HepG2 (cell line): Measurements from ENCODE around the gene MYO18B. TPM values are rescaled to one million over a fixed set of nuclear protein-coding genes. Genes with fewer than 3 reads are reported as not detected.

Source experiments
- AHR ChIP-seq: IDR thresholded peaks from 2 replicates; pipeline ENCODE4 v1.6.1; 2018; ENCODE audit warnings: missing genetic modification reagents, missing compliant biosample characterization
- ASH2L ChIP-seq: fragments of 300-600, 200-600 bp; sonication (generic); IDR thresholded peaks from 2 replicates; pipeline ENCODE4 v1.7.0; 2017; ENCODE audit warnings: low read depth, mild to moderate bottlenecking, moderate library complexity, mixed read lengths, low read length; ENCODE audit not compliant: insufficient read length
- CC2D1A ChIP-seq: sonication (generic); formaldehyde crosslinking; IDR thresholded peaks from 2 replicates; pipeline ENCODE4 v1.8.1; 2023; ENCODE audit warnings: mild to moderate bottlenecking, missing genetic modification reagents
- CREBL2 ChIP-seq: sonication (generic); formaldehyde crosslinking; IDR thresholded peaks from 2 replicates; pipeline ENCODE4 v1.8.1; 2023; ENCODE audit warnings: missing genetic modification reagents, mild to moderate bottlenecking, borderline replicate concordance
- CREM ChIP-seq, 2 experiments: sonication (generic) in 1 of 2; formaldehyde crosslinking in 1 of 2; IDR thresholded peaks; 2 replicates each; pipeline versions ENCODE4 v1.4.0 to v1.6.1; 2016 to 2020; ENCODE audit warnings: antibody characterized with exemption in 1 of 2, mild to moderate bottlenecking in 1 of 2, missing genetic modification reagents in 1 of 2
- DNMT1 ChIP-seq: sonication (generic); formaldehyde crosslinking; IDR thresholded peaks from 2 replicates; pipeline ENCODE4 v1.5.1; 2020; ENCODE audit warnings: mild to moderate bottlenecking, missing genetic modification reagents
- GABPB1 ChIP-seq: IDR thresholded peaks from 2 replicates; pipeline ENCODE4 v1.6.1; 2016; ENCODE audit warnings: mild to moderate bottlenecking, missing genetic modification reagents, moderate library complexity, missing compliant biosample characterization
- HHEX ChIP-seq: IDR thresholded peaks from 2 replicates; pipeline ENCODE4 v1.6.1; 2016; ENCODE audit warnings: control low read depth
- KLF13 ChIP-seq: sonication (generic); formaldehyde crosslinking; IDR thresholded peaks from 2 replicates; pipeline ENCODE4 v1.4.0; 2020; ENCODE audit warnings: mild to moderate bottlenecking, missing genetic modification reagents
- MAZ ChIP-seq, 2 experiments: sonication (generic) in 1 of 2; formaldehyde crosslinking in 1 of 2; IDR thresholded peaks; 2 replicates each; pipeline versions ENCODE4 v1.5.0 to v1.6.1; 2012 to 2020; ENCODE audit warnings: low read depth in 2 of 2, mild to moderate bottlenecking in 2 of 2, borderline replicate concordance in 1 of 2, improper control_type of control experiment in 1 of 2, low read length in 1 of 2, missing genetic modification reagents in 1 of 2, moderate library complexity in 1 of 2
- MIER2 ChIP-seq: IDR thresholded peaks from 2 replicates; pipeline ENCODE4 v1.6.1; 2016; ENCODE audit warnings: missing biosample characterization, missing genetic modification reagents
- NBN ChIP-seq: fragments of 450-650 bp; conservative IDR thresholded peaks from 2 replicates; pipeline ENCODE4 v1.6.1; 2017
- PCBP2 ChIP-seq: fragments of 200-400 bp; formaldehyde crosslinking; optimal IDR thresholded peaks from 2 replicates; pipeline ENCODE3; 2018; ENCODE audit warnings: low read length, low read depth; ENCODE audit not compliant: poor library complexity, severe bottlenecking
- SMARCE1 ChIP-seq: fragments of 450-650 bp; IDR thresholded peaks from 2 replicates; pipeline ENCODE4 v1.6.1; 2017; ENCODE audit warnings: borderline replicate concordance
- SP2 ChIP-seq: sonication (generic); formaldehyde crosslinking; IDR thresholded peaks from 2 replicates; pipeline ENCODE4 v1.5.1; 2020; ENCODE audit warnings: mild to moderate bottlenecking, missing genetic modification reagents
- TSC22D2 ChIP-seq: sonication (generic); formaldehyde crosslinking; IDR thresholded peaks from 2 replicates; pipeline ENCODE4 v1.5.1; 2020; ENCODE audit warnings: missing genetic modification reagents, mild to moderate bottlenecking, borderline replicate concordance
- ZBTB46 ChIP-seq: sonication (generic); formaldehyde crosslinking; IDR thresholded peaks from 2 replicates; pipeline ENCODE4 v1.4.0; 2020; ENCODE audit warnings: mild to moderate bottlenecking, missing genetic modification reagents, borderline replicate concordance
- ZKSCAN8 ChIP-seq: IDR thresholded peaks from 2 replicates; pipeline ENCODE4 v1.6.1; 2016; ENCODE audit warnings: borderline replicate concordance, missing genetic modification reagents, missing compliant biosample characterization
- ZNF136 ChIP-seq: sonication (generic); formaldehyde crosslinking; IDR thresholded peaks from 2 replicates; pipeline ENCODE4 v1.8.1; 2022; ENCODE audit warnings: low read depth, mild to moderate bottlenecking, moderate library complexity, missing genetic modification reagents
- ZNF343 ChIP-seq: sonication (generic); formaldehyde crosslinking; IDR thresholded peaks from 2 replicates; pipeline ENCODE4 v1.4.0; 2020; ENCODE audit warnings: mild to moderate bottlenecking, missing genetic modification reagents
- ZNF562 ChIP-seq: sonication (generic); formaldehyde crosslinking; IDR thresholded peaks from 2 replicates; pipeline ENCODE4 v1.8.0; 2022; ENCODE audit warnings: missing genetic modification reagents, borderline replicate concordance
- polyA plus RNA-seq, 8 experiments: library from polyadenylated mRNA; depleted of rRNA in 3 of 8; stranded (reverse) in 7 of 8; unstranded in 1 of 8; fragments of >200 nt; fragmentation: Illumina TruSeq in 4 of 8; extraction: Trizol in 4 of 8; gene quantifications; 2 replicates each; pipeline versions ENCODE4 v1.2.1 to v1.2.3, GENCODE V29; 2011 to 2016; ENCODE audit warnings: low read depth in 4 of 8, missing spikeins in 1 of 8, mixed read lengths in 1 of 8; ENCODE audit not compliant: insufficient read depth in 1 of 8
- total RNA-seq, 5 experiments: library from RNA; depleted of rRNA; stranded (reverse); fragments of >200 nt; fragmentation: Illumina TruSeq; extraction: Trizol; gene quantifications; 2 replicates each; pipeline ENCODE4 v1.2.3, GENCODE V29; 2016; ENCODE audit warnings: low read depth in 1 of 5
- TF ChIP-seq, protein P1 (sequence below): sonication (generic); formaldehyde crosslinking; IDR thresholded peaks from 2 replicates; pipeline ENCODE4 v1.8.0; 2022; ENCODE audit warnings: mild to moderate bottlenecking, missing genetic modification reagents, moderate library complexity
- TF ChIP-seq, protein P2 (sequence below): sonication (generic); formaldehyde crosslinking; IDR thresholded peaks from 2 replicates; pipeline ENCODE4 v1.4.0; 2020; ENCODE audit warnings: mild to moderate bottlenecking, missing genetic modification reagents

MYO18B gene
- total and polyA plus RNA-seq, 2 of the 13 experiments (the other 11 are each of a cell fraction or from before 2014, with no cell fraction given) = 0.01 TPM; not detected in 1

DNA sequence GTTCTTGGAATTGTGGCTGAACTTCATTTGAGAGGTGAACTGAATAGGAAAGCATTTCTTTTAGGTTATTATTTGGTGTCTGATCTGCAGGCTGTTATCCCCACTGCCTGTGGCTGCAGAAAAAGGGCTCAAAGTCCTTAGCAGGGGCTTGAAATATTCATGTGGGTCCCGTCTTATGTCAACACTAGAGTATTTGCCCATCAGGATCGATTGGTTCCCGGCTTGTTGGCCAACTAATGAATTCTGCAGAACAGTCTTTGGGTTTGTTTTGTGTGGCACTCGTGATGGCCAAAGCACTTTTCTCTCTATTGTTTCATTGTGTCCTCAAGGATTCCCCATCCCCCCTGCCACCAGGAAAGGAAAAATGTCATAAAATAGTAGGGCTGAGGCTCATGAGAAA, 211.9 kb downstream of the MYO18B start (continued):
- no peak for TF ChIP-seq AHR
- TF ChIP-seq MIER2 (CRISPR knock-in tag) = peak; percentile 47; the same call in 1 of the 2 replicates
- no peak for TF ChIP-seq CC2D1A (CRISPR knock-in tag)
- no peak for TF ChIP-seq TSC22D2 (CRISPR knock-in tag)
- TF ChIP-seq SP2 (CRISPR knock-in tag) = no peak
- TF ChIP-seq GABPB1 (CRISPR knock-in tag) = peak; percentile 14; the same call in 1 of the 2 replicates
- no peak for TF ChIP-seq DNMT1 (CRISPR knock-in tag)
- TF ChIP-seq KLF13 (CRISPR knock-in tag) = no peak
- TF ChIP-seq, protein P1, sequence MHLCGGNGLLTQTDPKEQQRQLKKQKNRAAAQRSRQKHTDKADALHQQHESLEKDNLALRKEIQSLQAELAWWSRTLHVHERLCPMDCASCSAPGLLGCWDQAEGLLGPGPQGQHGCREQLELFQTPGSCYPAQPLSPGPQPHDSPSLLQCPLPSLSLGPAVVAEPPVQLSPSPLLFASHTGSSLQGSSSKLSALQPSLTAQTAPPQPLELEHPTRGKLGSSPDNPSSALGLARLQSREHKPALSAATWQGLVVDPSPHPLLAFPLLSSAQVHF = no peak
- no peak for TF ChIP-seq PCBP2
- TF ChIP-seq, protein P2, sequence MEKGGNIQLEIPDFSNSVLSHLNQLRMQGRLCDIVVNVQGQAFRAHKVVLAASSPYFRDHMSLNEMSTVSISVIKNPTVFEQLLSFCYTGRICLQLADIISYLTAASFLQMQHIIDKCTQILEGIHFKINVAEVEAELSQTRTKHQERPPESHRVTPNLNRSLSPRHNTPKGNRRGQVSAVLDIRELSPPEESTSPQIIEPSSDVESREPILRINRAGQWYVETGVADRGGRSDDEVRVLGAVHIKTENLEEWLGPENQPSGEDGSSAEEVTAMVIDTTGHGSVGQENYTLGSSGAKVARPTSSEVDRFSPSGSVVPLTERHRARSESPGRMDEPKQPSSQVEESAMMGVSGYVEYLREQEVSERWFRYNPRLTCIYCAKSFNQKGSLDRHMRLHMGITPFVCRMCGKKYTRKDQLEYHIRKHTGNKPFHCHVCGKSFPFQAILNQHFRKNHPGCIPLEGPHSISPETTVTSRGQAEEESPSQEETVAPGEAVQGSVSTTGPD = 0 out of 2 replicates have a peak, but pooled peaks have one; percentile 27
- TF ChIP-seq ZNF562 (CRISPR knock-in tag) = no peak
- TF ChIP-seq ASH2L = peak; percentile 80
- no peak for TF ChIP-seq CREBL2 (CRISPR knock-in tag)
- no peak for TF ChIP-seq MAZ (IDR thresholded peaks at IDR 0.05; ENCODE audit: borderline replicate concordance, low read depth, low read length)
- TF ChIP-seq MAZ (CRISPR knock-in tag; IDR thresholded peaks at IDR 0.05; ENCODE audit: low read depth) = no peak
- no peak for TF ChIP-seq ZBTB46 (CRISPR knock-in tag)
- no peak for TF ChIP-seq ZNF136 (CRISPR knock-in tag)
- TF ChIP-seq CREM (IDR thresholded peaks at IDR 0.05) = peak; percentile 76
- no peak for TF ChIP-seq CREM (CRISPR knock-in tag; IDR thresholded peaks at IDR 0.05)
- TF ChIP-seq NBN = no peak
- no peak for TF ChIP-seq SMARCE1
- TF ChIP-seq ZNF343 (CRISPR knock-in tag) = no peak
- TF ChIP-seq ZKSCAN8 (CRISPR knock-in tag) = no peak
- TF ChIP-seq HHEX (CRISPR knock-in tag) = peak; percentile 79
